COLO668 (cell line): ENCODE data around the gene ZNF879.

ENCODE experiments used
- DNase-seq: peaks from one replicate; lab custom pipeline; 2025; ENCODE audit not compliant: unreplicated experiment; lab: John Stamatoyannopoulos, UW

The ZNF879 gene

DNA sequence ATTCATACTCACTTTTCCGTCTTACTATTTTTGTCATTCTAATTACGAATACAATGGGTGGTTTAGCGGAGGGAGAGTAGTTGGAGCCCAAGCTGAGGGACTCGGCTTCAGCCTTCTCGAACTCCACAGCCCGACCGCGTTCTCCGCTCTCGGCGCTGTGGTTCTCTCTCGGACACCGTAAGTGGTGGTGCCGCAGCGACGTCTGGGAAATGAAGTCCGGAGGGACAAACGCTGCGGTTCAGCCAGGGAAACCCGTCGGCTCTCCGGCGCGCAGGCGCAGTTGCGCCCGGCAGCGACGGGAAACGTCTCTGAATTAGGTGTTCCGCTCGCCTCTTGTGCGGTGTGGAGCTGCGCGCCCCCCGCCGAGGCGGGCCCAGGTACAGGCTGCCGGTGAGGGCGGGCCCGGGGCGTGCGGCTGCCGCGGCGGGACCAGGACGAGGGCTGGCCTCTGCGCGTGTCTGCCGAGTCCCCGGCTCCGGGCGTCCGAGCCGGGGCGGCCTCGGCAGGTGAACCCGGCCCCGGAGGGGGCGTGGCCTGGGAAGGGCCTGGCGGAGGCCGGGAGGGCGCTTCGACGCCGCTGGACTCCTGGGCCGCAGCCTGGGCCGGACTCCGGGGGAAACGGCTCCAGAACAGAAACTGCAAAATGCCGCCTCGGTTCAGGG is at the start of gene ZNF879:
TSS of gene ZNF879 (plus strand) at position 277 of the 662 bp plus-strand sequence. CDS start 1,201 bp downstream, outside the sequence.
- peak; percentile 75 for DNase-seq

DNA sequence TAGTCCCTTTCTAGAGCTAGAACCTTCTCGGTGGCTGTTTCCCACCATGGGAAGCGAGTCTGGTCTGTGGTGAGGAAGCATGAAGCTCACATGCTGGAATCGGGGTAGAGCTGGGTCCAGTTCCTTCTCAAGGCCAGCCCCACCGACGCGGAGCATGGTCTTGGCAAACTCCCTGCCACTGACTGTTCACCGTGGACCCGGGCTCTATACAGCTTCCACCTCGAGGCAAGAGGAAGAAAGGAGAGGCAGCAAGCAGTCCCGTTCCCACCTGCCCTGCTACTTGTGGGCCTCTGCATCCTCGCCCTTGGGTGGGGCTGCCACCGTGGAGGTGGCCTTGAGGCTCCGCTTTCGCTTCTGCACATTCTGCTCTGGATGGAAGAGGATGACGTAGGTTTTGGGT is 42.2 kb upstream of the ZNF879 start:
- no peak for DNase-seq

DNA sequence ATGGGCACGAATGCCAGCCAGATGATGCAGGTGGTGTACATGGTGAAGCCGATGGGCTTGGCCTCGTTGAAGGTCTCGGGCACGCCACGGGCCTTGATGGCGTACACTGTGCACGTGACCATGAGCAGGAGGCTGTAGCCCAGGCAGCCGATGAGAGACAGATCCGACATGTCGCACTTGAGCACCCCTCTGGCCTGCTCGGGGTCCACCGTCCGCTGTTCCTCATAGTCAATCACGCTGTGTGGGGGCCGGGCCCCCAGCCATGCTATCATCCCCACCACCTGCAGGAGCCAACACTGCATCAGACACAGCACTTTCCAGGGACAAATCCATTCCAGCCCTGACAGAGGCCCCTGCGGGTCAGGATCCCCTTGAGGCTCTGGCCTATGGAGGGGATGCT is 40.7 kb upstream of the ZNF879 start:
- DNase-seq: no peak

DNA sequence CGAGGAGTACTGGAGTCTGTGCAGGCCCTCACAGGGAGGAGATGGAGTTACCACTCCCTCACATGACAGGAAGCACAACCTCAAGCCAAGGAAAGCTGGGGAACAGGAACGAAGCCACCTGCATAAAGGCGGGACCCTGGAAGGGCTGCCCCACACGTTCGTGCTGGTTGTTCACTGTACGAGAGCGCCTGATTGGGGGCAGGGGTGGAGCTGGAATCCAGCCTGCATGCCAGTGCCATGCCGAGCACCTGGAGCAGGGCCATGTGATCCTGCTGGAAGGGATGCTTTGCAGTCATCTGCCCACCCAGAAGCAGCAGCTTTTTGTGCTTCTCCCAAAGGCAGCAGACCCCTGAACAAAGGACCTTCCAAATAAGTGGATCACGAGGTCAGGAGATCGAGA is 39.9 kb upstream of the ZNF879 start:
- DNase-seq: no peak

DNA sequence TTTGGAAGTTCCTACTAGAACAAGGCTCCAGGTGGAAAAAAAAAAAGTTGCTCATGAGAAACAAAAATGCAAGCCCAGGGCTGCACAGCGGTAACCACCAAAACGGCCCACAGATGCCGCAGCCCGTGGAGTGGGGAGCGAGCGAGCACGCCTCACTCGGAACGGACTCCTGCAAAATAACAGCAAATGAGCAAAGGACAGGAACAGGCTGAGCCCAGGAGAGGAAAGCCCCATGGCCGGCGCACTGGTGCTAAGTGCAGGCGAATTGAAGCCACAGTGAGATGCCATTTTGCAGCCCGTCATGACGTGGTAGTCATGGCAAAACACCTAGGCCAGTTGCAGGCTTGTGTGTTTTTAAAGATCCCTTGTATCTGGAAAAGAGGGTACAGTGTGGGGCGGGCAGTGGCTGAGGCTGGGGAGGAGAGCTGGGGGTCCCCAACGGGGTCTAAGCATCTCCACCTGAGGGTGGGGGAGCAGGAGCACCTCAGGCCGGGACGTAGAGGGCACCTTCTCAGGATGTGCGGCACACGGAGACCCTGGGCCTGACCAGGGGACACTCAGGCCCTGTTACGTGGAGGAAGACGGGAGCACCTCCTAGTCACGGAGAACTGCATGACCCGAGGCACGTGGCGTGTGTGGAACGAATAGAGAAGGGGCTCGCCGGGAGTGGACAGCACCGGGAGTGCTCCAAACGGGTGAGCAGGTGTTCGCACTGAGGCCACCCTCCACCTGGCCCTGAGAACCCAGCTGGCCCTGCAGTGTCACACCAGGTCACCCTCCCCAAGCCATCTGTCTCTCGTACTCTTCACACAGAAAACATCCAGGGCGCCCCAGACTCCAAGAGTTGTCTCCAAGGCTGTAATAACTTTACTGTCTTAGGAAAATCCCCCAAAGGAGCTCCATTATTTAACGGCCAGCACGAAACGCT is 39.2 kb upstream of the ZNF879 start:
- no peak for DNase-seq

DNA sequence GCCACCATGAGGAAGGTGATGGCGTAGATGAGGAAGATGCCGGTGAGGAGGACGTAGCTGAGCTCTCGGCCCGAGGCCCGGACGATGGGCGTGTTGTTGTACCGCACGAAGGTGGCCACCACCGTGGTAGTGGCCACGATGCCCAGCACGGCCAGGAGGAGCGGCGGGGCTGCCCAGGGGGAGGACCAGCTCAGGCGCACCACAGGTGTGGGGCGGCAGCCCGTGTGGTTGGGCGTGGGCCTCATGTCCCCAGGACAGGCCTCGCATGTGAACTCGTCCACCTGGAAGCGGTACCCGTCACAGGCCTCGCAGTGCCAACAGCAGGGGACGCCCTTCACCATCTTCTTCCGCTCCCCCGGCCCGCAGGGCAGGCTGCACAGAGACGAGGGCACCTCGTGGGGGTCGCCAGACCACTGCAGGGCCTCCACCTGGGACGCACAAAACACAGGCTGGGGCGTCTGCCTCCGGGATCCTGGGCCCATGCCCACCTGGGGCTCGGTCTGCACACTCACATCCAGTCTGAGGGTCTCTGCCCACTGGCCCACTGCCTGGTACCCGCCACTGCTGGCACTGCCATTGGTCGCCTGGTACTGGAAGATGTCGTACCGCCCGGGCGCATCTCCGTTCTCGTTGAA is 37.2 kb upstream of the ZNF879 start:
- no peak for DNase-seq

DNA sequence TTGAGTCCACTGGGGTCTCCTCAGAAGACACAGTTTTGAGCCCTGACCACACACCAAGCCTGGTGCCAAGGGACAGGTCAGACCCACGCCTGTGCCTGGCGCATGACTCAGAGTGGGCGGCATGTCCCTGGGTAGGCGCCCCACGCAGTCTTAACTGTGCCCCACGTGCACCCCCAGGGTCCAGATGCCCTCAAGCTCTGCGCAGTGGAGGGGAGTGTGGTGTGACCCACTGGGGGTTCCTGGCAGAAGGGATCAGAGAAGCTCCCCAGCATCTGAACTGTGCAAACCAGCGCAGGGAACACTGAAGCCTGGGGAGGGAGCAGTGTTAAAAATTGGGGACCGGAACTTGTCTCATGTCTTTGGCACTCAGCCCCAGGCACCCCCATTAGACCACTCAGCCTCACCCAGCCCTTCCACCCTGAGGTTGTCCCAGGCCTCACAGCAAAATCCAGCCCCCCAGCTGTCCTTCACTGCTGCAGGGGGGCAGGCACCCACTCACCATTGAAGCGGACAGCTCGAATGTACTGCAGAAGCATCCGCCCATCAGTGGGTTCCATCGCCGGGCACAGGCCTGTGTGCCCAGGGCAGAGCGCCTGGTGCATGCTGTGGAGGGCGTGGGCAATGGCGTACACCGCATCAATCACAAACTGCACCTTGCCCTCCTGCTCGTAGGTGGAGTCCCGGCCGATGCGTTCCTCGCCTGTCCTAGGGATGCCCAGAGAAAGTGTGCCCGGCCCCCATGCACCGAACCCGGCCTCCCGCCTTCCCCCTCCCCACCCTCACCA is 35.0 kb upstream of the ZNF879 start:
- no peak for DNase-seq

DNA sequence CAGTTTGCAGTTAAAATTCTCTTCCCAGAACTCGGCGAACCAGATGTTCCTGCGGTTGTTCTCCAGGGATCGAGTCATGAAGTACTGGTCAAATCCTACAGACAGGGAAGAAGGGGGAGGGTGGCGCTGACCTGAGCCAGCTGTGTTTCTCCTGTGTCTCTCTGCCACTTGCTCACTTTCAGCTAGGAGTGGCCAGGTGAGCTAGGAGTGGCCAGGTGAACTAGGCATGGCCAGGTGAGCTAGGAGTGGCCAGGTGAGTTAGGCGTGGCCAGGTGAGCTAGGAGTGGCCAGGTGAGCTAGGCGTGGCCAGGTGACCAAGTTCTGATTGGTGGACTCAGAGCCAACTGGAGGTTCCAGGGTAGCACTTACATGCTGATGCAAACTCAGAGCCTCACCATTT is 34.3 kb upstream of the ZNF879 start:
- no peak for DNase-seq

DNA sequence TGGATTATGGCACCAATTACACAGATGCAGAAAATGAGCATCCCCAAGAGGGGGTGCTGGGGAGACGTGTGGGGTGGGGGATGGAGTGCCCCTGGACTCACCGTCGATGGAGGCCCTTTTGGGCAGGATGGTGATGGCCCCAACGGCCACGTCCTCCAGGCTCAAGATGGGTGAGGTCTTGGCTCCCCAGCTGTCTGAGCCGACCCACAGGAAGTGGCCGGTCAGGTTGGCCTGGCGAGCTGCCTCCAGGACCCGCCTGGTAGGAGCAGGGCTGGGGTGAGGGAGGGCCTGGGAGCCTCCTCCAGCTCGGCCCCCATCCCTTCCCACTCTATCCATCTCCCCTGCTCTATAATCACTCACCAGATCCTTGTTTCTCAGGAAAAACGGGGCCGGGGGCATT is 33.1 kb upstream of the ZNF879 start:
- DNase-seq: no peak

DNA sequence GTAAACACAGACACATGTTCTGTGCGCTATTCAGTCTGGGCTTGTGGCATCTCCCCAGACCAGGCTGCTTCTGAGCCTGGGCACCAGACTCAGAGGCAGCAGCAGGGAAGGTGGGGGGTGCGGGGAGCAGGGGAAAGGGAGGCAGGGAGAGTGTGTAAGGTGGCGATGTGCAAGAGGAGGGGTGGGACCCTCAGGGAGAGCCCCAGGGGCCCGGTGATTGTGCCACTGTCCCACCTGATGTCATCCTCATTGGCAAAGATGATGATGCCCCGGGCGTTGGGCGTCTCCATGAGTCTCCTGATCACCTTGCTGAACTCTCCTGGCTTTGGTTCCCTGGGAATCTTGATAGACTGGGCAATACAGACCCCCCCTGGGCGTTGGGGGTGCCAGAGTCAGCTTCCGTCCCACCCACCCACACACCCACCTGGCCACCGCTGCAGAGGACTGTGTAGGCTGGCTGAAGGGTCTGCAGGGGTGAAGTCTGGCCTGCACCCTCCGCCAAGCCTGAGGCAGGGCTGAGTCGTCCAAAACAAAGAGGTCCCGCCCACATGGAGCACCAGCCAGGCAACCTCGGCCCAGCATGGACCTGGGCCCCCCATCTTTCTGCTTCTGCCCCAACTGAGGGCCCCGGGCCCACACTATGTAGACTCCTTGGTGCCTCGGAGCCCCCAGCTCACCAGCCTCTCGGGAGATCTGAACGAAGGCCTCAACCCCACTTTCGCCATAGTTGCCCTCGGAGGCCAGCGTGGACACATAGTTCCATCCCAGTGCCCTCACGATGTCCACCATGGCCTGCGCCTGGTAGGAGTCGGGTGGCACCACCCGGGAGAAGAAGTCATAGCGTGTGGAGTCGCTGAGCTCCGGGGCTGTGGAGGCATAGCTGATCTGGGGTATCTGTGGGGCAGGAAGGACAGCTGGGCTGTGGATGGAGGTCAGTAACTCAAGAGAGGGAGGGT is 32.1 kb upstream of the ZNF879 start:
- no peak for DNase-seq

DNA sequence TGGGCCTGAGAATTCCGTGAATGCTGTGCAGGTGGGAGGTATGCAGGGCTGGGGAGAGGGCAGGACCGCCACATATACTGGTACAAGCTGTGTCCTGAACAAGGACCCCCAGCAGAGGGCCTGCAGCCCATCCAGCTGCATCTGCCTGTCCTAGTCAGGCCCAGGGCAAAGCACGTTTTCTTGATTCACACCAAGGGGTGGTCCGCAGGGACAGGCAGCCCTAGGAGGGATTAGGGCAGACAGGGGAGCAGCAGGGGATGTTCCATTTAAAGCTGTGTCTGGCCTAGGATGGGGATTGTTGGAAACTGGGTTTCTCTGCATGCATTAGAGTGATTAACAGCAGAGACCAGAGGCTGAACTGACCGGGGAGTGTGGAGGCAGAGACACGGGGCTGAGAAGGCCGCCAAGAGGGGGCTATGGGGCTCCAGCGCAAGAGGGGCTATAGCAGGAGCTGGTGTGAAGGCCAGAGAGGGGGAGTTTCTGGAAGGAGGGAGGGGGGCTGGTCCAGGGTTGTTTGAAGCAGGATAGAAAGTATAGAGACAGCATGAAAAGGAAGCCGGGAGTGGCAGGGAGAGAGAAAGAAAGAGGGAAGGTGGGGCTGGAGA is 31.2 kb upstream of the ZNF879 start:
- DNase-seq: no peak

DNA sequence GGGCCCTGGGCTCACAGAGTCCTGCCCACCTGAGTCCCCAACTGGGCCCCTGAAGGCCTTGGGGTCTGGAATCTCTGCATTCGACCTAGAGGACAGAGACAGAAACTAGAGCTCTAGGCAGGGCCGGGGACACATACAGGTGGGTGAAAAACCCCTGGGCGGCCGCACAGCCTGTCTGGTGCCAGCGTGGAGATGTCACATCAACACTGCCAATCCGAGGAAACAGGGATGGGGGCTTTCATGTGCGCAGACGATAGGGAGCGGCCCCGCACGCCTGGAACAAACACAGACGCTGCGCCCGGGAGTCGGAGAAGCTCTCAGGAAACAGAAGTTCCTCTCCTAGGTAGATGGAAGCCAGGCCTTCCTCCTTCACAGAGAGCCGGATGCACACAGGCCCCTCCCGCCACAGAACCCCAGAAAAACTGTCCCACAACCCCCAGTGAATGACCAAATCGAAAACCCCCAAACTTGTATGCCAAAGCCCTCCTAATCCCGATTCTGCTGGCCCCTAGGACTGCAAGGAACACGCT is 30.3 kb upstream of the ZNF879 start:
- no peak for DNase-seq

DNA sequence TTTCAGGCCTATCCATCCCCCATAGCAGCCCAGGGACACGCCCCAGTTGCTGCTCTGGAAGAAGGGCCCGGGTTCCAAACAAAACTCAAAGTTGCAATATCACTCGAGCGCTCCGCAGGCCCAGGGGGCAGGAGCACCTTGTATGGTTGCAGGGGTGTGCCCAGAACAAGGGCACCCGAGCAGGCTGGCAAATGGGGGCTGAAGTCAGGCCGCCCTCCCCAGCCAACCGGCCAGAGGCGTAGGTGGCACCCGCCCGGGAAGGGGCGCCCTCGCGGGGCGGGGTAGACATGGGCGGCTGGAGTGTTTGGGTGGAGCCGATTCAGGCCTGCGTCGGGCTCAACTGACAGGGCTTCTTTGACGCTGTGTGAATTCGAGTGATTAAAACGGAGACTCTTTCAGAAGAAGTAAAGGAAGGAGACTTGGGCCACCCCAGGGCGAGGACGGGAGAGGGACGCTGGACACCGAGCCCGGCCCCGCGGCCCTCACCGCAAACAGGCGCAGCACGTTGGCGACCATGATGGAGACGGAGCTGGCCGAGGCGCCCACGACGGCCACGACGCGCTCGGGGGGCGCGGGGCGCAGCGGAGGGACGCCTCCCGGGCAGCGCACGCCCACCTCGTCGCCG is 29.5 kb upstream of the ZNF879 start:
- DNase-seq: no peak

DNA sequence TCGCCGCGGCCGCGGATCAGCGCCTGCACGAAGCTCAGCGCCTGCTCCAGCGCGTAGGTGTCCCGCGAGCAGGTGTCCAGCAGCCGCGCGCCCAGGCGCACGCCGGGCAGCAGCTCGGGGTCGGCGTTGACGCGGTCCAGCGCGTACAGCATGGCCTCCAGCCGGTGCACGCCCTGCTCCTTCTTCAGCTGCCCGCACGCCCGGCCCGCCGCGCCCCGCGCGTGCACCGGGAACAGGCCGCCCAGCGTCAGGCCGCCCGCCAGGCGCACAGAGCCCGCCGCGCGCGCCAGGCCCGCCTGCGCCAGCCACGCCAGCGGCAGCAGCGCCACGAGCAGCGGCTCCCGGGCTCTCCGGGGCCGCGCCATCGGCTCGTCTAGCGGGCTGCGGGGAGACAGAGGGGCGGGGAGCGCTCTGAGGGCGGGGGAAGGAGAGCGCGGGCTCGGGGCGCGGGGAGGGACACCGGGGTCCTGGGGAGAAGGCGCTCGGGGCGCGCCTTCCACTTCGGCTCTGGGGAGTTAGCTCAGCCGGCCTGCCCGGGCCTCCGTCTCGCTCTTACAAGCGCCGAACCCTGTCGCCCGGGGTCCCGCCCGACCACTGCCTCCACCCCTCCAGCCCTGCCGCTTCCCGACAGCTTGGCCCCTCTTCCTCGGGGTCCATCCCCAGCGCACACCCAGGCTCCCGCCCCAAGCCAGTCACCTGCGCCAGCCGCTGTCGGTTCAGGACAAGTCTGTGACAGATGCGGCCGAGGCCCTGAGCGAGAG is 28.8 kb upstream of the ZNF879 start, which contains the start of gene GRM6:
TSS of gene GRM6 (minus strand) at position 741 of the 761 bp plus-strand sequence. CDS start at position 365, 376 bp downstream.
- no peak for DNase-seq

DNA sequence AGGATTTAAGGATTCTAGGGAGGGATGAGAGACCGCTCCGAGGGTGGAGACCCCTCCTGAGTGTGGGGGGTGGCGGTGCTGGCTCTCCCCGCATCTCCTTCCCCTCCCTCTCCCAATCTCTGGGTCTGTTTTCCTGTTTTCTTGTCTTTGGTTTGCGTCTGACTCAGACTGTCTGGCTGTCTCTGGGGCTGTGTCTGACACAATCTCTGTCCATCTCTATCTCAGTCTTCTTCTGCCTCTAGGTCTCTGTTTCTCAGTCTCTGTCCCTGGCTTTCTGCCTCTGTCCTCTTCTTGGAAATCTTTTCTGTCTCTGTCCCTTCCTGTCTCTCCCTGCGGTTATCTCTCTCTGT is 28.3 kb upstream of the ZNF879 start:
- DNase-seq: no peak

DNA sequence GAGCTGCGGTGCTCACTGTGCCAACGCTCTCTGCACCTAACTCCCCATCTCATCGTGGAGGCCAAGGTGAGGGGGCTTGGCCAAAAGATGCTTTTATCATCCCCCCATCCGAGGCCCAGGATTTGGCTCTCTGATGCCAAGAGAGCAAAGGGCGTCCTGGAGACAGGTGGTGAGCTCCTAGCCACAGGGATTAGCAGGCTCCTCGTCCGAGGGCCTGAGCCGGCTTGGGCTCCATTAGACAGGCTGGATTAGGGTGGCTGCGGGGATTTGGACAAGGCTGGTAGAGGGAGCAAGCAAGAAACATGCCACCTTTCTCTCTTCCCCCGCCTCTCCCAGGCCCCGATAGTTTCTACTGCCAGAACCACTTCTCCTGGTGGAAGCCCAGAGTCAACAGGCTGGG is 27.4 kb upstream of the ZNF879 start:
- DNase-seq: no peak

DNA sequence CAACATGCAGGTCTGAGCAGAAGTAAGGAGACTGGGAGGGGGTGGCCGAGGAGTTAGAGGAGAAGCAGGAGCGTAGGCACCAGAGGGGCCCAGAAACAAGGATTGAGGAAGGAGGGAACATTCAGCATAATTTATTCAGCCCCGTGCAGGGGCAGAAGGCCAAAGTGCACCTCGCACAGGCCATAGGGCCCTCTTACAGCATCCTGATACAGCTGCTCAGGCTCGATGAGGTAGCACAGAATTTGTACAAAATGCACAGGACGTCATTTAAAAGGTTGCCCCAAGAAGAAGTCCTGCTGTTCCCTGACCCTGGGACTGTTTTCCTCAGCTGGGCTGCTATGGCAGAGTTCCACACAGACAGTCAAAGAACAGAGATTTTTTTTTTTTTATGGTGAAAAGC is 26.4 kb upstream of the ZNF879 start:
- DNase-seq: no peak

DNA sequence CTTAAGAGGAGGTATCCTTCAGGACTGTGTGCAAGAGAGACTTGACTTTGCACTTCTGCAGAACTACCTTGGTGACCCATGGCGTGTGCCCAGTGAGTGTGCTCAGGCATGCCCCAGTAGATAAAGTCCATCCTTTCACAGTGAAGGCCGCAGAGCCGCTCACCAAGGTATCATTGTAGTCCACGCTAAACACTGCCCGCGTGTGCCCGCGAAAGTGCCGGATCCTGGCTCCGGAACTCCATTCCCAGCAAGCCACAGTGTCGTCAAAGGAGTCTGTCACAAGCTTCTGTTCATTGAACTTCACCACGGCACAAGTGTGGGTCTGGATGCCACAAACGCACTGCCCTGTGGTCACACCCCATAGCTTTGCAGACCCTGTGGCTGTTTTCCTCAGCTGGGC is 25.2 kb upstream of the ZNF879 start:
- DNase-seq: no peak
